HEK293 (cell line): Measurements from ENCODE around the gene TSEN2.
A peak's percentile ranks its signal among the peaks of the same experiment; 100 is the strongest.
"Not testable (repeated sequence)": the region's sequence is repeated elsewhere in the genome, so short reads cannot be mapped to it uniquely, and the experiment has no call there.

Experiments
- CTCF ChIA-PET: fragments of 350-600 bp; formaldehyde crosslinking; extraction: SDS; loops from one replicate; lab custom pipeline; 2021; ENCODE audit warnings: antibody characterized with exemption; lab: Yijun Ruan, JAX
- POLR2A ChIA-PET: fragments of 300-600 bp; formaldehyde crosslinking; extraction: SDS; loops from one replicate; lab custom pipeline; 2020; ENCODE audit warnings: antibody characterized with exemption, inconsistent platforms; lab: Yijun Ruan, JAX
- H3K27ac ChIP-seq: fragments of 200-500 bp; sonication (Bioruptor generic); 2 replicates; pipeline ENCODE4 v1.5.1; 2014; ENCODE audit warnings: low read depth, low read length, control low read depth, inconsistent platforms; ENCODE audit errors: extremely low read depth
- H3K36me3 ChIP-seq, 2 experiments: fragments of 200-500 bp in 1 of 2; sonication (Bioruptor generic) in 1 of 2; 1 replicate in 1 of 2; 2 replicates in 1 of 2; pipeline ENCODE4 v1.5.1; 2014 to 2017; ENCODE audit warnings: inconsistent platforms in 2 of 2, low read length in 2 of 2; ENCODE audit not compliant: control insufficient read depth in 2 of 2, insufficient read depth in 1 of 2
- H3K4me1 ChIP-seq: fragments of 200-500 bp; sonication (Bioruptor generic); 2 replicates; pipeline ENCODE4 v1.5.1; 2014; ENCODE audit warnings: mild to moderate bottlenecking, low read length, inconsistent platforms; ENCODE audit not compliant: control insufficient read depth, insufficient read depth
- H3K4me3 ChIP-seq: 2 replicates; pipeline ENCODE4 v1.5.1; 2011; ENCODE audit warnings: low read depth, mild to moderate bottlenecking, control low read depth, low read length, moderate library complexity
- H3K9me3 ChIP-seq: fragments of 200-500 bp; sonication (Bioruptor generic); 2 replicates; pipeline ENCODE4 v1.5.1; 2014; ENCODE audit warnings: low read depth, low read length, inconsistent platforms; ENCODE audit not compliant: control insufficient read depth, insufficient read depth
- GLI2 ChIP-seq: fragments of 450-650 bp; formaldehyde crosslinking; IDR thresholded peaks from 2 replicates; pipeline ENCODE4; 2017; ENCODE audit warnings: missing biosample characterization, missing genetic modification characterization, low read depth, borderline replicate concordance
- KLF1 ChIP-seq: fragments of 450-650 bp; formaldehyde crosslinking; IDR thresholded peaks from 2 replicates; pipeline ENCODE4 v1.5.1; 2016; ENCODE audit warnings: missing biosample characterization, missing genetic modification characterization
- KLF16 ChIP-seq: fragments of 450-650 bp; formaldehyde crosslinking; IDR thresholded peaks from 2 replicates; pipeline ENCODE4 v1.5.1; 2017; ENCODE audit warnings: missing biosample characterization, missing genetic modification characterization
- KLF8 ChIP-seq: fragments of 450-650 bp; formaldehyde crosslinking; IDR thresholded peaks from 2 replicates; pipeline ENCODE4 v1.5.1; 2016; ENCODE audit warnings: missing biosample characterization, missing genetic modification characterization
- TCF7L2 ChIP-seq: IDR thresholded peaks from 2 replicates; pipeline ENCODE4 v1.6.1; 2011; ENCODE audit warnings: low read depth, mild to moderate bottlenecking, inconsistent platforms, low read length, moderate library complexity, borderline replicate concordance
- ZBTB10 ChIP-seq: fragments of 450-650 bp; formaldehyde crosslinking; IDR thresholded peaks from 2 replicates; pipeline ENCODE4 v1.5.1; 2016; ENCODE audit warnings: missing biosample characterization, missing genetic modification characterization
- ZFHX2 ChIP-seq: fragments of 450-650 bp; formaldehyde crosslinking; conservative IDR thresholded peaks from 2 replicates; pipeline ENCODE4 v1.5.1; 2016; ENCODE audit warnings: missing biosample characterization, missing genetic modification characterization
- ZFP69B ChIP-seq: fragments of 450-650 bp; formaldehyde crosslinking; IDR thresholded peaks from 2 replicates; pipeline ENCODE4 v1.5.1; 2016; ENCODE audit warnings: missing biosample characterization, missing genetic modification characterization
- ZNF132 ChIP-seq: fragments of 450-650 bp; formaldehyde crosslinking; IDR thresholded peaks from 2 replicates; pipeline ENCODE4 v1.5.1; 2017; ENCODE audit warnings: missing biosample characterization, missing genetic modification characterization, borderline replicate concordance
- ZNF157 ChIP-seq: fragments of 450-650 bp; formaldehyde crosslinking; IDR thresholded peaks from 2 replicates; pipeline ENCODE4 v1.5.1; 2016; ENCODE audit warnings: missing biosample characterization, missing genetic modification characterization
- ZNF24 ChIP-seq: fragments of 450-650 bp; formaldehyde crosslinking; IDR thresholded peaks from 2 replicates; pipeline ENCODE4 v1.5.1; 2016; ENCODE audit warnings: missing biosample characterization, missing genetic modification characterization
- ZNF26 ChIP-seq: fragments of 450-650 bp; formaldehyde crosslinking; IDR thresholded peaks from 2 replicates; pipeline ENCODE4 v1.5.1; 2016; ENCODE audit warnings: missing biosample characterization, missing genetic modification characterization
- ZNF302 ChIP-seq: fragments of 450-650 bp; formaldehyde crosslinking; IDR thresholded peaks from 2 replicates; pipeline ENCODE4 v1.5.1; 2016; ENCODE audit warnings: missing biosample characterization, missing genetic modification characterization, low read depth
- ZNF600 ChIP-seq: fragments of 450-650 bp; formaldehyde crosslinking; IDR thresholded peaks from 2 replicates; pipeline ENCODE4 v1.5.1; 2016; ENCODE audit warnings: missing biosample characterization, missing genetic modification characterization
- ZNF654 ChIP-seq: fragments of 450-650 bp; formaldehyde crosslinking; IDR thresholded peaks from 2 replicates; pipeline ENCODE4 v1.5.1; 2016; ENCODE audit warnings: low read depth, missing biosample characterization, missing genetic modification characterization
- ZNF660 ChIP-seq: fragments of 450-650 bp; IDR thresholded peaks from 2 replicates; pipeline ENCODE4 v1.5.1; 2018; ENCODE audit warnings: missing biosample characterization, mild to moderate bottlenecking, missing genetic modification characterization
- ZNF707 ChIP-seq: fragments of 450-650 bp; formaldehyde crosslinking; IDR thresholded peaks from 2 replicates; pipeline ENCODE4 v1.5.1; 2016; ENCODE audit warnings: missing biosample characterization, missing genetic modification characterization
- ZXDB ChIP-seq: fragments of 450-650 bp; formaldehyde crosslinking; IDR thresholded peaks from 2 replicates; pipeline ENCODE4 v1.5.1; 2016; ENCODE audit warnings: missing biosample characterization, missing genetic modification characterization
- TF ChIP-seq, protein P1 (sequence below): fragments of 450-650 bp; formaldehyde crosslinking; optimal IDR thresholded peaks from 2 replicates; pipeline ENCODE3; 2016; ENCODE audit warnings: missing biosample characterization, mild to moderate bottlenecking, missing genetic modification characterization
- TF ChIP-seq, protein P2 (sequence below): fragments of 450-650 bp; formaldehyde crosslinking; IDR thresholded peaks from 2 replicates; pipeline ENCODE4 v1.5.1; 2016; ENCODE audit warnings: missing biosample characterization, missing genetic modification characterization

The TSEN2 gene

DNA sequence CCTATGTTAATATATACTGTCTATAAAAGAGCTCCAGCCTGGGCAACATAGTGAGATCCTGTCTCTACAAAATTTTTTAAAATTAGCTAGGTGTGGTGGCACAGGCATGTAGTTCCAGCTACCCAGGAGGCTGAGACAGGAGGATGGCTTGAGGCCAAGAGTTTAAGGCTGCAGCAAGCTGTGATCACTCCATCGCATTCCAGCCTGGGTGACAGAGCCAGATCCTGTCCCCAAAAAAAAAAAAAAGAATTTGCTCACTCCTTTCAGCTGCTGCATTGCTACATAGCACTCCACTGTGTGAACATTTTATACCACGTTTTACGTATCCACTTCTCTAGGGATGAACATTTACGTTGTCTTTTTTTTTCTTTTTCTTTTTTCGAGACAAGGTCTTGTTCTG lies 6.0 kb upstream of the TSEN2 start:
- TF ChIP-seq ZFHX2 (no peak), ZBTB10 (no peak), ZNF132 (tag by site-specific recombination) (no peak), ZNF157 (tag by site-specific recombination) (no peak), ZNF654 (tag by site-specific recombination) (no peak), ZFP69B (tag by site-specific recombination) (no peak), ZNF707 (tag by site-specific recombination) (no peak), GLI2 (tag by site-specific recombination) (no peak), ZNF302 (tag by site-specific recombination) (no peak), ZNF24 (tag by site-specific recombination) (no peak), ZXDB (tag by site-specific recombination) (no peak), KLF8 (tag by site-specific recombination) (no peak), KLF16 (tag by site-specific recombination) (no peak)
- CTCF ChIA-PET, result interaction anchor here (0.5 to 4.4 kb wide), 11 partner anchors 8 to 599 kb away, joined by 3 to 130 read pairs (median 3); no protein-coding TSS in a partner anchor
- H3K27ac ChIP-seq, result no peak overlapping the region
- no peaks in the 10 kb centered on the region for H3K36me3 ChIP-seq
- POLR2A ChIA-PET, result interaction anchor here (0.7 kb wide), 1 partner anchor 318 kb away, joined by 3 read pairs; the partner anchor contains the start of gene CAND2
- H3K9me3 ChIP-seq, result no peaks in the 10 kb centered on the region
- H3K4me3 ChIP-seq, result no peak overlapping the region
- no peaks in the 10 kb centered on the region for H3K4me1 ChIP-seq

- CTCF ChIA-PET, result interaction anchor here (0.5 to 4.4 kb wide), 46 partner anchors 9 to 1419 kb away, joined by 3 to 130 read pairs (median 4); no protein-coding TSS in a partner anchor
- POLR2A ChIA-PET, H3K36me3 ChIP-seq, H3K9me3 ChIP-seq, H3K4me1 ChIP-seq, H3K4me3 ChIP-seq, H3K27ac ChIP-seq: not testable (repeated sequence)
These were observed 5.1 kb upstream of the TSEN2 start for GRCh38 chr3:12479198-12479597.

DNA sequence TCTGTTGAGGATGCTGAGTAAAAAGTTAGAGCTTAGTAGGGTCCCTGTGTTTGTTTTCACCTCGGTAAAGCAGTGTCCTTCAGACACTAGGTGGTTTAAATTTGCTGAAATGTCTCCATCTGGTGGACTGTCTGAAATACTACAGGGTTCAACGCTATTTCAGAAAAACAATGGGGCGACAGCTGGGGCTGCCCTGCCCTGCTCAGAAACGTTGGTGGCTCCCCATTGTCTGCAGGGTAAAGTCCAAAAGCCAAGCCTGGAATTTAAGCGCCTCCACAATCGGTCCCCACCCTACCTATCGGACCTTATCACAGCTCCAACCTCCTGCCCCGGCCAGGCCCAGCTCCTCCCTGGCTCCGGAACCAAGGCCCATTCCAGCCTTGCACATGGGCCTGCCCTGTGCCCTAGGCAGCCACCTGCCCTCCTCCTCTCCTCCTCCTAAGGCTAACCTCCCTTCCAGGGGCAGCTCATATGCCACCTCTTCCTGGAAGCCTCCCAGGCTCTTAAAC lies 4.3 kb upstream of the TSEN2 start:
- ChIA-PET CTCF (interaction anchor here (0.5 to 4.4 kb wide), 51 partner anchors 10 to 1420 kb away, joined by 3 to 130 read pairs (median 4); no protein-coding TSS in a partner anchor), POLR2A (interaction anchor here (0.7 kb wide), 1 partner anchor 37 kb away, joined by 4 read pairs; no protein-coding TSS in a partner anchor)
- TF ChIP-seq KLF1 (tag by site-specific recombination), result no peak
- no peak for TF ChIP-seq TCF7L2
- TF ChIP-seq ZNF600 (tag by site-specific recombination), result peak; percentile 73
- TF ChIP-seq ZNF654 (tag by site-specific recombination), result peak; percentile 94
- TF ChIP-seq, protein P1, sequence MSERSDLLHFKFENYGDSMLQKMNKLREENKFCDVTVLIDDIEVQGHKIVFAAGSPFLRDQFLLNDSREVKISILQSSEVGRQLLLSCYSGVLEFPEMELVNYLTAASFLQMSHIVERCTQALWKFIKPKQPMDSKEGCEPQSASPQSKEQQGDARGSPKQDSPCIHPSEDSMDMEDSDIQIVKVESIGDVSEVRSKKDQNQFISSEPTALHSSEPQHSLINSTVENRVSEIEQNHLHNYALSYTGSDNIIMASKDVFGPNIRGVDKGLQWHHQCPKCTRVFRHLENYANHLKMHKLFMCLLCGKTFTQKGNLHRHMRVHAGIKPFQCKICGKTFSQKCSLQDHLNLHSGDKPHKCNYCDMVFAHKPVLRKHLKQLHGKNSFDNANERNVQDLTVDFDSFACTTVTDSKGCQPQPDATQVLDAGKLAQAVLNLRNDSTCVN, result peak; percentile 11
- TF ChIP-seq, protein P2, sequence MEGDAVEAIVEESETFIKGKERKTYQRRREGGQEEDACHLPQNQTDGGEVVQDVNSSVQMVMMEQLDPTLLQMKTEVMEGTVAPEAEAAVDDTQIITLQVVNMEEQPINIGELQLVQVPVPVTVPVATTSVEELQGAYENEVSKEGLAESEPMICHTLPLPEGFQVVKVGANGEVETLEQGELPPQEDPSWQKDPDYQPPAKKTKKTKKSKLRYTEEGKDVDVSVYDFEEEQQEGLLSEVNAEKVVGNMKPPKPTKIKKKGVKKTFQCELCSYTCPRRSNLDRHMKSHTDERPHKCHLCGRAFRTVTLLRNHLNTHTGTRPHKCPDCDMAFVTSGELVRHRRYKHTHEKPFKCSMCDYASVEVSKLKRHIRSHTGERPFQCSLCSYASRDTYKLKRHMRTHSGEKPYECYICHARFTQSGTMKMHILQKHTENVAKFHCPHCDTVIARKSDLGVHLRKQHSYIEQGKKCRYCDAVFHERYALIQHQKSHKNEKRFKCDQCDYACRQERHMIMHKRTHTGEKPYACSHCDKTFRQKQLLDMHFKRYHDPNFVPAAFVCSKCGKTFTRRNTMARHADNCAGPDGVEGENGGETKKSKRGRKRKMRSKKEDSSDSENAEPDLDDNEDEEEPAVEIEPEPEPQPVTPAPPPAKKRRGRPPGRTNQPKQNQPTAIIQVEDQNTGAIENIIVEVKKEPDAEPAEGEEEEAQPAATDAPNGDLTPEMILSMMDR, result peak; percentile 67
- TF ChIP-seq ZNF26 (tag by site-specific recombination), result no peak
- 0 out of 2 replicates have a peak, but pooled peaks have one; percentile 20 for TF ChIP-seq ZNF660 (tag by site-specific recombination)
- H3K36me3 ChIP-seq, result no peaks in the 10 kb centered on the region
- no peaks in the 10 kb centered on the region for H3K9me3 ChIP-seq
- no peak overlapping the region for H3K4me3 ChIP-seq
- H3K27ac ChIP-seq, result no peak overlapping the region
- H3K4me1 ChIP-seq, result peaks cover 6% of the 10 kb centered on the region; the same call in 1 of the 2 replicates
